CD4-positive, alpha-beta memory T cell (primary cell): Measurements from ENCODE around the gene TEP1. TPM values are rescaled to one million over a fixed set of nuclear protein-coding genes. Genes with fewer than 3 reads are reported as not detected.

Experiments
- CTCF ChIA-PET: fragments of 350-600 bp; sonication (Branson Sonifier 250); formaldehyde crosslinking; loops from one replicate; lab custom pipeline; 2021; ENCODE audit warnings: inconsistent platforms; ENCODE audit not compliant: partially characterized antibody; lab: Charles Lee
- POLR2A ChIA-PET: fragments of 350-600 bp; sonication (Branson Sonifier 250); formaldehyde crosslinking; loops from one replicate; lab custom pipeline; 2021; ENCODE audit not compliant: partially characterized antibody; lab: Charles Lee
- DNase-seq, 5 donors: peaks; one replicate each; pipeline versions ENCODE4 v3.0.0 to v3.0.0-alpha.2; 2020 to 2022; ENCODE audit warnings: mixed read lengths in 1 of 5
- H3K27ac ChIP-seq: one replicate; pipeline ENCODE4 v1.7.0; 2013; ENCODE audit warnings: low read depth, low read length
- H3K27me3 ChIP-seq: 2 replicates; pipeline ENCODE4 v1.7.0; 2013; ENCODE audit warnings: mild to moderate bottlenecking, low read length, moderate library complexity; ENCODE audit not compliant: insufficient read depth
- H3K36me3 ChIP-seq: 2 replicates; pipeline ENCODE4 v1.7.0; 2013; ENCODE audit warnings: mild to moderate bottlenecking, low read length, moderate library complexity; ENCODE audit not compliant: insufficient read depth
- H3K4me1 ChIP-seq: 2 replicates; pipeline ENCODE4 v1.7.0; 2013; ENCODE audit warnings: mild to moderate bottlenecking, low read length, moderate library complexity; ENCODE audit not compliant: insufficient read depth
- H3K4me3 ChIP-seq, 2 donors: one replicate each; pipeline ENCODE4 v1.7.0; 2013; ENCODE audit warnings: low read length in 2 of 2, mild to moderate bottlenecking in 1 of 2
- H3K9me3 ChIP-seq, 2 donors: one replicate each; pipeline ENCODE4 v1.7.0; 2013; ENCODE audit warnings: low read length in 2 of 2, control low read depth in 1 of 2; ENCODE audit not compliant: control insufficient read depth in 1 of 2
- H3K27ac Mint-ChIP-seq, 7 donors: one replicate each; pipeline ENCODE4 v1.8.0; 2020 to 2021; ENCODE audit warnings: mixed read lengths in 7 of 7, mild to moderate bottlenecking in 6 of 7, inconsistent platforms in 3 of 7, moderate library complexity in 3 of 7
- H3K27me3 Mint-ChIP-seq, 2 donors: one replicate each; pipeline ENCODE4 v1.8.0; 2020 to 2021; ENCODE audit warnings: mixed read lengths in 2 of 2
- H3K36me3 Mint-ChIP-seq, 2 donors: one replicate each; pipeline ENCODE4 v1.8.0; 2020 to 2021; ENCODE audit warnings: mixed read lengths in 2 of 2, inconsistent platforms in 1 of 2, mild to moderate bottlenecking in 1 of 2
- H3K4me1 Mint-ChIP-seq, 4 donors: one replicate each; pipeline ENCODE4 v1.8.0; 2020 to 2021; ENCODE audit warnings: mixed read lengths in 4 of 4, mild to moderate bottlenecking in 1 of 4
- H3K4me3 Mint-ChIP-seq, 8 donors: one replicate each; pipeline ENCODE4 v1.8.0; 2020 to 2021; ENCODE audit warnings: mixed read lengths in 8 of 8, mild to moderate bottlenecking in 7 of 8, moderate library complexity in 6 of 8, inconsistent platforms in 3 of 8
- H3K9me3 Mint-ChIP-seq, 8 donors: one replicate each; pipeline ENCODE4 v1.8.0; 2020 to 2021; ENCODE audit warnings: mixed read lengths in 8 of 8, mild to moderate bottlenecking in 5 of 8, inconsistent platforms in 3 of 8, moderate library complexity in 1 of 8
- intact Hi-C: fragments of 100-400 bp; cut with micrococcal nuclease; formaldehyde crosslinking; loops from one replicate; pipeline ENCODE4 v1.15.1; 2023
- polyA plus RNA-seq, 2 donors: library from polyadenylated mRNA; unstranded; fragments of 300-500 nt; fragmentation: Illumina TruSeq; gene quantifications; one replicate each; pipeline ENCODE4 v1.2.3, GENCODE V29; 2021
- total RNA-seq, 2 experiments: library from RNA; stranded (reverse); gene quantifications; one replicate each; pipeline ENCODE4 v1.2.3, GENCODE V29; 2021

Gene TEP1
- total and polyA plus RNA-seq, 4 experiments from 2014 or later: 6.8 to 67.3 (median 66.7) TPM; not detected in 1

- Histone ChIP-seq H3K27me3 (no peaks in the 10 kb centered on the region), H3K27ac (no peak overlapping the region), H3K4me3 (no peak overlapping the region), H3K9me3 (no peaks in the 10 kb centered on the region), H3K4me1 (no peaks in the 10 kb centered on the region), H3K36me3 (peaks cover 95% of the 10 kb centered on the region)
- Mint-ChIP-seq H3K9me3 (peaks cover 0 to 2% (median 0%) of the 10 kb centered on the region in 8 donors), H3K4me3 (no peak overlapping the region), H3K27ac (peak overlapping the region in 1 of 7 donors; percentile 23), H3K27me3 (no peaks in the 10 kb centered on the region), H3K36me3 (peaks cover 55 to 89% of the 10 kb centered on the region in 2 donors), H3K4me1 (no peaks in the 10 kb centered on the region)
- DNase-seq: no peak
- ChIA-PET CTCF (no interaction called here), POLR2A (no interaction called here)
- intact Hi-C loops: no loop called here
Measured at GRCh38 chr14:20383032-20383431, 30.3 kb downstream of the TEP1 start.

- Mint-ChIP-seq H3K4me1 (no peaks in the 10 kb centered on the region), H3K27ac (peak overlapping the region in 1 of 7 donors; percentile 64), H3K27me3 (no peaks in the 10 kb centered on the region), H3K36me3 (peaks cover 55 to 89% of the 10 kb centered on the region in 2 donors), H3K9me3 (peaks cover 0 to 2% (median 0%) of the 10 kb centered on the region in 8 donors), H3K4me3 (no peak overlapping the region)
- CTCF ChIA-PET: no interaction called here
- H3K4me3 ChIP-seq: no peak overlapping the region
- no peak overlapping the region for H3K27ac ChIP-seq
- intact Hi-C loops: no loop called here
- no peak for DNase-seq
- peaks cover 95% of the 10 kb centered on the region for H3K36me3 ChIP-seq
- POLR2A ChIA-PET: no interaction called here
- no peaks in the 10 kb centered on the region for H3K4me1 ChIP-seq
- no peaks in the 10 kb centered on the region for H3K9me3 ChIP-seq
- no peaks in the 10 kb centered on the region for H3K27me3 ChIP-seq
Measured at GRCh38 chr14:20382526-20382925, 30.8 kb downstream of the TEP1 start.

- POLR2A ChIA-PET: no interaction called here
- no peak for DNase-seq
- no peaks in the 10 kb centered on the region for H3K27me3 ChIP-seq
- Mint-ChIP-seq H3K27me3 (no peaks in the 10 kb centered on the region), H3K9me3 (peaks cover 0 to 4% (median 0%) of the 10 kb centered on the region in 8 donors), H3K4me3 (no peak overlapping the region), H3K4me1 (no peaks in the 10 kb centered on the region), H3K36me3 (peaks cover 58 to 95% of the 10 kb centered on the region in 2 donors), H3K27ac (peak overlapping the region in 1 of 7 donors; percentile 37)
- no peak overlapping the region for H3K4me3 ChIP-seq
- intact Hi-C loops: no loop called here
- no peaks in the 10 kb centered on the region for H3K4me1 ChIP-seq
- no peak overlapping the region for H3K27ac ChIP-seq
- H3K36me3 ChIP-seq: peaks cover 95% of the 10 kb centered on the region
- CTCF ChIA-PET: no interaction called here
- no peaks in the 10 kb centered on the region for H3K9me3 ChIP-seq
Measured at GRCh38 chr14:20381341-20381740, 32.0 kb downstream of the TEP1 start.

GRCh38 chr14:20380681-20381080, 32.6 kb downstream of the TEP1 start:
- no peaks in the 10 kb centered on the region for H3K4me1 ChIP-seq
- H3K4me3 ChIP-seq: no peak overlapping the region
- Mint-ChIP-seq H3K4me3 (no peak overlapping the region), H3K36me3 (peaks cover 58 to 94% of the 10 kb centered on the region in 2 donors), H3K27me3 (no peaks in the 10 kb centered on the region), H3K4me1 (no peaks in the 10 kb centered on the region), H3K27ac (peak overlapping the region in 4 of 7 donors; percentile 37 to 85 (median 73)), H3K9me3 (peaks cover 0 to 4% (median 0%) of the 10 kb centered on the region in 8 donors)
- intact Hi-C loops: no loop called here
- ChIA-PET CTCF (no interaction called here), POLR2A (no interaction called here)
- peaks cover 95% of the 10 kb centered on the region for H3K36me3 ChIP-seq
- no peaks in the 10 kb centered on the region for H3K27me3 ChIP-seq
- no peak overlapping the region for H3K27ac ChIP-seq
- no peaks in the 10 kb centered on the region for H3K9me3 ChIP-seq
- DNase-seq: no peak

- Mint-ChIP-seq H3K4me3 (no peak overlapping the region), H3K27me3 (no peaks in the 10 kb centered on the region), H3K27ac (no peak overlapping the region), H3K9me3 (peaks cover 0 to 3% (median 0%) of the 10 kb centered on the region in 8 donors), H3K4me1 (no peaks in the 10 kb centered on the region), H3K36me3 (peaks cover 56 to 92% of the 10 kb centered on the region in 2 donors)
- no peak for DNase-seq
- Histone ChIP-seq H3K27ac (no peak overlapping the region), H3K4me1 (no peaks in the 10 kb centered on the region), H3K27me3 (no peaks in the 10 kb centered on the region), H3K36me3 (peaks cover 93% of the 10 kb centered on the region), H3K4me3 (no peak overlapping the region), H3K9me3 (no peaks in the 10 kb centered on the region)
- ChIA-PET POLR2A (no interaction called here), CTCF (no interaction called here)
- intact Hi-C loops: no loop called here
Measured at GRCh38 chr14:20379743-20380142, 33.6 kb downstream of the TEP1 start.

- Mint-ChIP-seq H3K4me1 (no peaks in the 10 kb centered on the region), H3K4me3 (no peak overlapping the region), H3K9me3 (peaks cover 0 to 2% (median 0%) of the 10 kb centered on the region in 8 donors), H3K27ac (peak overlapping the region in 1 of 7 donors; percentile 26), H3K27me3 (no peaks in the 10 kb centered on the region), H3K36me3 (peaks cover 69 to 91% of the 10 kb centered on the region in 2 donors)
- no peak overlapping the region for H3K27ac ChIP-seq
- no peaks in the 10 kb centered on the region for H3K4me1 ChIP-seq
- no peak for DNase-seq
- CTCF ChIA-PET: no interaction called here
- H3K36me3 ChIP-seq: peaks cover 92% of the 10 kb centered on the region
- H3K9me3 ChIP-seq: no peaks in the 10 kb centered on the region
- no peaks in the 10 kb centered on the region for H3K27me3 ChIP-seq
- intact Hi-C loops: no loop called here
- POLR2A ChIA-PET: no interaction called here
- no peak overlapping the region for H3K4me3 ChIP-seq
Measured at GRCh38 chr14:20377171-20377570, 36.1 kb downstream of the TEP1 start.

GRCh38 chr14:20376071-20376588, 37.2 kb downstream of the TEP1 start:
- no peak overlapping the region for H3K27ac ChIP-seq
- intact Hi-C loops: no loop called here
- H3K27ac Mint-ChIP-seq: peak overlapping the region in 1 of 7 donors; percentile 5
- no peaks in the 10 kb centered on the region for H3K4me1 Mint-ChIP-seq
- CTCF ChIA-PET: interaction anchor here (1.2 kb wide), 1 partner anchor 234 kb away, joined by 4 read pairs; no protein-coding TSS in a partner anchor
- H3K4me1 ChIP-seq: no peaks in the 10 kb centered on the region
- no peak overlapping the region for H3K4me3 Mint-ChIP-seq
- no peaks in the 10 kb centered on the region for H3K9me3 ChIP-seq
- POLR2A ChIA-PET: no interaction called here
- no peaks in the 10 kb centered on the region for H3K27me3 Mint-ChIP-seq
- peaks cover 0 to 2% (median 0%) of the 10 kb centered on the region in 8 donors for H3K9me3 Mint-ChIP-seq
- DNase-seq: no peak
- H3K36me3 ChIP-seq: peaks cover 92% of the 10 kb centered on the region
- peaks cover 69 to 90% of the 10 kb centered on the region in 2 donors for H3K36me3 Mint-ChIP-seq
- no peak overlapping the region for H3K4me3 ChIP-seq
- no peaks in the 10 kb centered on the region for H3K27me3 ChIP-seq
